Panc1 (cell line): Measurements from ENCODE around the gene PCCA. TPM values are rescaled to one million over a fixed set of nuclear protein-coding genes. Genes with fewer than 3 reads are reported as not detected.

Experiments
- ATAC-seq: fragments of 200-7000 bp; cut with Tn5 transposase; 2 replicates; pipeline ENCODE4 v1.9.1; 2020; ENCODE audit warnings: mild to moderate bottlenecking, moderate library complexity
- BruUV-seq: library from RNA; stranded (reverse); fragments of 400-500 nt; replicated peaks from 2 replicates; lab custom pipeline; 2021; lab: Mats Ljungman, UMichigan
- CTCF ChIA-PET: fragments of 300-600 bp; sonication (Branson Sonifier 250); formaldehyde crosslinking; loops from one replicate; lab custom pipeline; 2022; ENCODE audit warnings: antibody characterized with exemption; lab: Charles Lee
- POLR2A ChIA-PET: fragments of 300-600 bp; sonication (Branson Sonifier 250); formaldehyde crosslinking; loops from one replicate; lab custom pipeline; 2022; ENCODE audit warnings: antibody characterized with exemption; lab: Charles Lee
- DNase-seq: peaks from one replicate; pipeline ENCODE4 v3.0.0-alpha.2; 2010; ENCODE audit warnings: low read depth, low spot score
- H3K27ac ChIP-seq: 2 replicates; pipeline ENCODE4 v1.5.1; 2011; ENCODE audit warnings: mild to moderate bottlenecking, low read length, inconsistent platforms
- H3K27me3 ChIP-seq: fragments of 200-500 bp; sonication (Bioruptor generic); 2 replicates; pipeline ENCODE4 v1.6.0; 2014; ENCODE audit warnings: low read length, inconsistent platforms; ENCODE audit not compliant: control insufficient read depth, insufficient read depth
- H3K36me3 ChIP-seq: fragments of 200-500 bp; sonication (Bioruptor generic); 2 replicates; pipeline ENCODE4 v1.5.1; 2014; ENCODE audit warnings: inconsistent platforms, mild to moderate bottlenecking, low read length, moderate library complexity; ENCODE audit not compliant: control insufficient read depth, insufficient read depth
- H3K4me1 ChIP-seq: 2 replicates; pipeline ENCODE4 v1.5.1; 2011; ENCODE audit warnings: inconsistent platforms, mild to moderate bottlenecking, low read length, moderate library complexity; ENCODE audit not compliant: control insufficient read depth, insufficient read depth
- H3K4me3 ChIP-seq, 2 experiments: 2 replicates each; pipeline ENCODE4 v1.5.1; 2011 to 2012; ENCODE audit warnings: low read depth in 2 of 2, low read length in 2 of 2, mild to moderate bottlenecking in 2 of 2, inconsistent platforms in 1 of 2, moderate library complexity in 1 of 2
- H3K9me3 ChIP-seq: fragments of 200-500 bp; sonication (Bioruptor generic); 2 replicates; pipeline ENCODE4 v1.5.1; 2014; ENCODE audit warnings: low read depth, mild to moderate bottlenecking, inconsistent platforms, low read length, moderate library complexity; ENCODE audit not compliant: control insufficient read depth, insufficient read depth
- POLR2AphosphoS5 ChIP-seq: IDR thresholded peaks from 2 replicates; pipeline ENCODE4 v1.6.1; 2012; ENCODE audit warnings: mild to moderate bottlenecking, low read depth, low read length, moderate library complexity
- SIN3A ChIP-seq: IDR thresholded peaks from 2 replicates; pipeline ENCODE4 v1.6.1; 2012; ENCODE audit warnings: low read depth, mild to moderate bottlenecking, low read length, moderate library complexity, borderline replicate concordance; ENCODE audit not compliant: insufficient read depth
- TCF7L2 ChIP-seq: IDR thresholded peaks from 2 replicates; pipeline ENCODE4 v1.6.1; 2011; ENCODE audit warnings: mild to moderate bottlenecking, low read depth, low read length, inconsistent platforms
- in situ Hi-C: cut with HindIII; loops from 2 replicates; pipeline ENCODE4 v1.10.0; 2016; ENCODE audit warnings: low sequenced_read_pairs, low pct_unique_long_range_greater_than_20kb
- intact Hi-C: fragments of 100-400 bp; cut with micrococcal nuclease; formaldehyde crosslinking; loops from one replicate; pipeline ENCODE4 v1.10.0; 2022; ENCODE audit not compliant: unreplicated experiment
- total RNA-seq: library from RNA; stranded (reverse); gene quantifications from one replicate; pipeline ENCODE4 v1.2.1, GENCODE V29; 2021; ENCODE audit not compliant: unreplicated experiment
- TF ChIP-seq, protein P1 (sequence below): fragments of 450-650 bp; IDR thresholded peaks from 2 replicates; pipeline ENCODE4 v1.5.1; 2017; ENCODE audit warnings: mild to moderate bottlenecking
- TF ChIP-seq, protein P2 (sequence below), 2 experiments: IDR thresholded peaks; 2 replicates each; pipeline ENCODE4 v1.6.1; 2011 to 2012; ENCODE audit warnings: low read depth in 2 of 2, control low read depth in 1 of 2, low read length in 1 of 2, mild to moderate bottlenecking in 1 of 2, moderate library complexity in 1 of 2; ENCODE audit not compliant: insufficient read depth in 1 of 2

The PCCA gene
- total RNA-seq, 1 experiment from 2014 or later, result 14.7 TPM

DNA sequence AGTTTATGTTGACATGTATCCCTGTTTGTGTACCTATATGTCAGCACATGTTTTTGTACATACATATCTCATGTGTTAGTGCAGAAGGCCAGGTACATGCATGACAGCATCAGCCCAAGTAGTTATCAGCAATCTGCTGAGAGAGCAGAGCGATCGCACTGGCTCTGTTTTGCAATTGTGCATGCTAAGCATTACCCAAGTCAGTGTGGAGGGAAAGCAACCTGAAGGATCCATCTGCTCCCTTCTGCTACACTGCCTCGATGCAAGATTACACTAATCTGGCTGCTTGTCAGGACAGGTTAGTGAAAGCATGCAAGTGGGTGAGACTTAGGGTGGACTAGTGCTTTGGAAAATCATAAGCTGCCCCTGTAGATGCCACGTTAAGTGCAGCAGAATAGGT, 211.8 kb downstream of the PCCA start:
- no peaks in the 10 kb centered on the region for H3K36me3 ChIP-seq
- ATAC-seq (no peak), DNase-seq (no peak)
- no peaks in the 10 kb centered on the region for H3K27me3 ChIP-seq
- H3K27ac ChIP-seq, result no peak overlapping the region
- TF ChIP-seq, protein P1, sequence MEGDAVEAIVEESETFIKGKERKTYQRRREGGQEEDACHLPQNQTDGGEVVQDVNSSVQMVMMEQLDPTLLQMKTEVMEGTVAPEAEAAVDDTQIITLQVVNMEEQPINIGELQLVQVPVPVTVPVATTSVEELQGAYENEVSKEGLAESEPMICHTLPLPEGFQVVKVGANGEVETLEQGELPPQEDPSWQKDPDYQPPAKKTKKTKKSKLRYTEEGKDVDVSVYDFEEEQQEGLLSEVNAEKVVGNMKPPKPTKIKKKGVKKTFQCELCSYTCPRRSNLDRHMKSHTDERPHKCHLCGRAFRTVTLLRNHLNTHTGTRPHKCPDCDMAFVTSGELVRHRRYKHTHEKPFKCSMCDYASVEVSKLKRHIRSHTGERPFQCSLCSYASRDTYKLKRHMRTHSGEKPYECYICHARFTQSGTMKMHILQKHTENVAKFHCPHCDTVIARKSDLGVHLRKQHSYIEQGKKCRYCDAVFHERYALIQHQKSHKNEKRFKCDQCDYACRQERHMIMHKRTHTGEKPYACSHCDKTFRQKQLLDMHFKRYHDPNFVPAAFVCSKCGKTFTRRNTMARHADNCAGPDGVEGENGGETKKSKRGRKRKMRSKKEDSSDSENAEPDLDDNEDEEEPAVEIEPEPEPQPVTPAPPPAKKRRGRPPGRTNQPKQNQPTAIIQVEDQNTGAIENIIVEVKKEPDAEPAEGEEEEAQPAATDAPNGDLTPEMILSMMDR, result no peak
- TF ChIP-seq SIN3A, result no peak
- TF ChIP-seq TCF7L2, result no peak
- TF ChIP-seq, protein P2, sequence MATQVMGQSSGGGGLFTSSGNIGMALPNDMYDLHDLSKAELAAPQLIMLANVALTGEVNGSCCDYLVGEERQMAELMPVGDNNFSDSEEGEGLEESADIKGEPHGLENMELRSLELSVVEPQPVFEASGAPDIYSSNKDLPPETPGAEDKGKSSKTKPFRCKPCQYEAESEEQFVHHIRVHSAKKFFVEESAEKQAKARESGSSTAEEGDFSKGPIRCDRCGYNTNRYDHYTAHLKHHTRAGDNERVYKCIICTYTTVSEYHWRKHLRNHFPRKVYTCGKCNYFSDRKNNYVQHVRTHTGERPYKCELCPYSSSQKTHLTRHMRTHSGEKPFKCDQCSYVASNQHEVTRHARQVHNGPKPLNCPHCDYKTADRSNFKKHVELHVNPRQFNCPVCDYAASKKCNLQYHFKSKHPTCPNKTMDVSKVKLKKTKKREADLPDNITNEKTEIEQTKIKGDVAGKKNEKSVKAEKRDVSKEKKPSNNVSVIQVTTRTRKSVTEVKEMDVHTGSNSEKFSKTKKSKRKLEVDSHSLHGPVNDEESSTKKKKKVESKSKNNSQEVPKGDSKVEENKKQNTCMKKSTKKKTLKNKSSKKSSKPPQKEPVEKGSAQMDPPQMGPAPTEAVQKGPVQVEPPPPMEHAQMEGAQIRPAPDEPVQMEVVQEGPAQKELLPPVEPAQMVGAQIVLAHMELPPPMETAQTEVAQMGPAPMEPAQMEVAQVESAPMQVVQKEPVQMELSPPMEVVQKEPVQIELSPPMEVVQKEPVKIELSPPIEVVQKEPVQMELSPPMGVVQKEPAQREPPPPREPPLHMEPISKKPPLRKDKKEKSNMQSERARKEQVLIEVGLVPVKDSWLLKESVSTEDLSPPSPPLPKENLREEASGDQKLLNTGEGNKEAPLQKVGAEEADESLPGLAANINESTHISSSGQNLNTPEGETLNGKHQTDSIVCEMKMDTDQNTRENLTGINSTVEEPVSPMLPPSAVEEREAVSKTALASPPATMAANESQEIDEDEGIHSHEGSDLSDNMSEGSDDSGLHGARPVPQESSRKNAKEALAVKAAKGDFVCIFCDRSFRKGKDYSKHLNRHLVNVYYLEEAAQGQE (IDR thresholded peaks at IDR 0.05; ENCODE audit: insufficient read depth in 1 of 2, low read depth in 2 of 2, low read length in 1 of 2), result no peak
- no peak for TF ChIP-seq POLR2AphosphoS5
- ChIA-PET CTCF (interaction anchor here (0.6 kb wide), 1 partner anchor 65 kb away, joined by 7 read pairs; no protein-coding TSS in a partner anchor), POLR2A (no interaction called here)
- in situ Hi-C loops, result no loop called here
- no TSS peak for BruUV-seq
- no peaks in the 10 kb centered on the region for H3K9me3 ChIP-seq
- H3K4me1 ChIP-seq, result no peaks in the 10 kb centered on the region
- no peak overlapping the region for H3K4me3 ChIP-seq
- intact Hi-C loops, result no loop called here

DNA sequence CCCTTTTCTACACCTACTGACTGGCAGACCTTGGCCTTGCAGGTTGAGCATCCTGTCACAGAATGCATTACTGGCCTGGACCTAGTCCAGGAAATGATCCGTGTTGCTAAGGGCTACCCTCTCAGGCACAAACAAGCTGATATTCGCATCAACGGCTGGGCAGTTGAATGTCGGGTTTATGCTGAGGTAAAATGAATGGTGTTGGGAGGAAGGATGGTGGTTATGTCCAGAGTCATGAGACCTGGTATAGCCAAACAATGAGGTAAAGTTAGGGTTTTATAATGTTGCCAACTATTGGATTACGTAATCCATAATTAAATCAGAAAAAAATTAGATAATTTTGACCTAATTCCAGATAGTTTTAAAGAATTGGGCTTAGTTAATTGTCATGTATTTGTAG, 212.5 kb downstream of the PCCA start:
- no peak for DNase-seq
- CTCF ChIA-PET, result interaction anchor here (0.6 kb wide), 1 partner anchor 66 kb away, joined by 7 read pairs; no protein-coding TSS in a partner anchor

More for the DNA sequence above, 212.5 kb downstream of the PCCA start:
- no peak for TF ChIP-seq TCF7L2
- TF ChIP-seq SIN3A, result no peak
- no peak for TF ChIP-seq POLR2AphosphoS5
- TF ChIP-seq, protein P2 (IDR thresholded peaks at IDR 0.05; ENCODE audit: insufficient read depth in 1 of 2, low read depth in 2 of 2, low read length in 1 of 2), result no peak
- TF ChIP-seq, protein P1, result no peak
- Histone ChIP-seq H3K27me3 (no peaks in the 10 kb centered on the region), H3K4me1 (no peaks in the 10 kb centered on the region), H3K4me3 (no peak overlapping the region), H3K36me3 (no peaks in the 10 kb centered on the region), H3K27ac (no peak overlapping the region), H3K9me3 (no peaks in the 10 kb centered on the region)
- in situ Hi-C loops, result no loop called here
- intact Hi-C loops, result no loop called here
- no TSS peak for BruUV-seq
- POLR2A ChIA-PET, result no interaction called here
- ATAC-seq, result no peak
